ENCODE data around the gene MLX.

The MLX gene

GRCh38 chr17:42566883-42567573 is at the start of gene MLX:
TSS of gene MLX (plus strand) at chr17:42567100. CDS start at chr17:42567125, 25 bp downstream.
- peak; percentile 72 to 86 for DNase-seq (ENCODE audit: low read depth in 2 of 2, low spot score in 1 of 2)

- peak; percentile 60 to 80 for DNase-seq (ENCODE audit: low read depth in 2 of 2, low spot score in 1 of 2)
Observed at GRCh38 chr17:42517516-42517915, 49.4 kb upstream of the MLX start.

GRCh38 chr17:42518046-42518754 is 48.7 kb upstream of the MLX start:
- no peak for DNase-seq (ENCODE audit: low read depth in 2 of 2, low spot score in 1 of 2)

- no peak for DNase-seq (ENCODE audit: low read depth in 2 of 2, low spot score in 1 of 2)
Observed at GRCh38 chr17:42518755-42519545, 48.0 kb upstream of the MLX start.

- no peak for DNase-seq (ENCODE audit: low read depth in 2 of 2, low spot score in 1 of 2)
Observed at GRCh38 chr17:42519546-42520491, 47.1 kb upstream of the MLX start.

- no peak for DNase-seq (ENCODE audit: low read depth in 2 of 2, low spot score in 1 of 2)
Observed at GRCh38 chr17:42520540-42520951, 46.4 kb upstream of the MLX start.

- no peak for DNase-seq (ENCODE audit: low read depth in 2 of 2, low spot score in 1 of 2)
Observed at GRCh38 chr17:42521036-42521435, 45.9 kb upstream of the MLX start.

GRCh38 chr17:42521666-42522262 is 45.1 kb upstream of the MLX start:
- no peak for DNase-seq (ENCODE audit: low read depth in 2 of 2, low spot score in 1 of 2)

GRCh38 chr17:42522263-42522790 is 44.6 kb upstream of the MLX start:
- no peak for DNase-seq (ENCODE audit: low read depth in 2 of 2, low spot score in 1 of 2)

GRCh38 chr17:42522798-42523278 is 44.1 kb upstream of the MLX start:
- no peak for DNase-seq (ENCODE audit: low read depth in 2 of 2, low spot score in 1 of 2)

- DNase-seq (ENCODE audit: low read depth in 2 of 2, low spot score in 1 of 2), result no peak
Observed at GRCh38 chr17:42525221-42525620, 41.7 kb upstream of the MLX start.

GRCh38 chr17:42526031-42526444 is 40.9 kb upstream of the MLX start:
- DNase-seq (ENCODE audit: low read depth in 2 of 2, low spot score in 1 of 2), result no peak

GRCh38 chr17:42527932-42528331 is 39.0 kb upstream of the MLX start:
- no peak for DNase-seq (ENCODE audit: low read depth in 2 of 2, low spot score in 1 of 2)

- DNase-seq (ENCODE audit: low read depth in 2 of 2, low spot score in 1 of 2), result no peak
Observed at GRCh38 chr17:42529061-42529460, 37.8 kb upstream of the MLX start.

GRCh38 chr17:42530952-42531454 is 35.9 kb upstream of the MLX start:
- DNase-seq (ENCODE audit: low read depth in 2 of 2, low spot score in 1 of 2), result no peak

- DNase-seq (ENCODE audit: low read depth in 2 of 2, low spot score in 1 of 2), result no peak
Observed at GRCh38 chr17:42531455-42532354, 35.2 kb upstream of the MLX start.

- DNase-seq (ENCODE audit: low read depth in 2 of 2, low spot score in 1 of 2), result no peak
Observed at GRCh38 chr17:42535155-42536047, 31.5 kb upstream of the MLX start.

GRCh38 chr17:42536048-42536371 is 30.9 kb upstream of the MLX start, which contains the start of gene NAGLU:
TSS of gene NAGLU (plus strand) at chr17:42536241. CDS start at chr17:42536273, 32 bp downstream.
- peak; percentile 51 to 72 for DNase-seq (ENCODE audit: low read depth in 2 of 2, low spot score in 1 of 2)
